Measurements from ENCODE around the gene TMOD1. TPM values are rescaled to one million over a fixed set of nuclear protein-coding genes. Genes with fewer than 3 reads are reported as not detected.

Gene TMOD1
- total and polyA plus RNA-seq, 9 of the 15 experiments (the other 6 are each of a cell fraction or from before 2014, with no cell fraction given): 7.1 to 41.2 (median 14.2) TPM

GRCh38 chr9:97632985-97633858 lies 131.8 kb downstream of the TMOD1 start, which contains the start of the genes NCBP1 and TSTD2 (continued):
- TF ChIP-seq TEAD1 (CRISPR knock-in tag; IDR thresholded peaks at IDR 0.05): peak; percentile 64 to 93; a peak in 3 of 4 replicates
- no peak for TF ChIP-seq TAF15 (IDR thresholded peaks at IDR 0.05; ENCODE audit: low read depth, low read length)
- no peak for TF ChIP-seq SIRT6 (IDR thresholded peaks at IDR 0.05; ENCODE audit: low read depth, low read length)
- TF ChIP-seq ID3 (CRISPR knock-in tag; IDR thresholded peaks at IDR 0.05): no peak
- no peak for TF ChIP-seq ID3 (tag; IDR thresholded peaks at IDR 0.05)
- 0 out of 2 replicates have a peak, but pooled peaks have one; percentile 74 for TF ChIP-seq NR3C1 (CRISPR knock-in tag; IDR thresholded peaks at IDR 0.05)
- peak; percentile 94 to 95 for TF ChIP-seq NRF1 (conservative IDR thresholded peaks at IDR 0.05 in 1 of 2, IDR thresholded peaks at IDR 0.05 in 1 of 2)
- TF ChIP-seq FOXA1 (IDR thresholded peaks at IDR 0.05; ENCODE audit: borderline replicate concordance): no peak
- no peak; the same call in 1 of the 2 replicates for TF ChIP-seq SMARCC2 (IDR thresholded peaks at IDR 0.05; ENCODE audit: low read depth)
- peak; percentile 40; the same call in 1 of the 2 replicates for TF ChIP-seq FOXK1 (CRISPR knock-in tag; IDR thresholded peaks at IDR 0.05; ENCODE audit: borderline replicate concordance)
- peak; percentile 21; the same call in 1 of the 2 replicates for TF ChIP-seq ELF4 (CRISPR knock-in tag; IDR thresholded peaks at IDR 0.05)
- TF ChIP-seq ZNF12 (CRISPR knock-in tag; IDR thresholded peaks at IDR 0.05): no peak; the same call in 1 of the 2 replicates
- TF ChIP-seq, protein P1, sequence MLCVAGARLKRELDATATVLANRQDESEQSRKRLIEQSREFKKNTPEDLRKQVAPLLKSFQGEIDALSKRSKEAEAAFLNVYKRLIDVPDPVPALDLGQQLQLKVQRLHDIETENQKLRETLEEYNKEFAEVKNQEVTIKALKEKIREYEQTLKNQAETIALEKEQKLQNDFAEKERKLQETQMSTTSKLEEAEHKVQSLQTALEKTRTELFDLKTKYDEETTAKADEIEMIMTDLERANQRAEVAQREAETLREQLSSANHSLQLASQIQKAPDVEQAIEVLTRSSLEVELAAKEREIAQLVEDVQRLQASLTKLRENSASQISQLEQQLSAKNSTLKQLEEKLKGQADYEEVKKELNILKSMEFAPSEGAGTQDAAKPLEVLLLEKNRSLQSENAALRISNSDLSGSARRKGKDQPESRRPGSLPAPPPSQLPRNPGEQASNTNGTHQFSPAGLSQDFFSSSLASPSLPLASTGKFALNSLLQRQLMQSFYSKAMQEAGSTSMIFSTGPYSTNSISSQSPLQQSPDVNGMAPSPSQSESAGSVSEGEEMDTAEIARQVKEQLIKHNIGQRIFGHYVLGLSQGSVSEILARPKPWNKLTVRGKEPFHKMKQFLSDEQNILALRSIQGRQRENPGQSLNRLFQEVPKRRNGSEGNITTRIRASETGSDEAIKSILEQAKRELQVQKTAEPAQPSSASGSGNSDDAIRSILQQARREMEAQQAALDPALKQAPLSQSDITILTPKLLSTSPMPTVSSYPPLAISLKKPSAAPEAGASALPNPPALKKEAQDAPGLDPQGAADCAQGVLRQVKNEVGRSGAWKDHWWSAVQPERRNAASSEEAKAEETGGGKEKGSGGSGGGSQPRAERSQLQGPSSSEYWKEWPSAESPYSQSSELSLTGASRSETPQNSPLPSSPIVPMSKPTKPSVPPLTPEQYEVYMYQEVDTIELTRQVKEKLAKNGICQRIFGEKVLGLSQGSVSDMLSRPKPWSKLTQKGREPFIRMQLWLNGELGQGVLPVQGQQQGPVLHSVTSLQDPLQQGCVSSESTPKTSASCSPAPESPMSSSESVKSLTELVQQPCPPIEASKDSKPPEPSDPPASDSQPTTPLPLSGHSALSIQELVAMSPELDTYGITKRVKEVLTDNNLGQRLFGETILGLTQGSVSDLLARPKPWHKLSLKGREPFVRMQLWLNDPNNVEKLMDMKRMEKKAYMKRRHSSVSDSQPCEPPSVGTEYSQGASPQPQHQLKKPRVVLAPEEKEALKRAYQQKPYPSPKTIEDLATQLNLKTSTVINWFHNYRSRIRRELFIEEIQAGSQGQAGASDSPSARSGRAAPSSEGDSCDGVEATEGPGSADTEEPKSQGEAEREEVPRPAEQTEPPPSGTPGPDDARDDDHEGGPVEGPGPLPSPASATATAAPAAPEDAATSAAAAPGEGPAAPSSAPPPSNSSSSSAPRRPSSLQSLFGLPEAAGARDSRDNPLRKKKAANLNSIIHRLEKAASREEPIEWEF (CRISPR knock-in tag; IDR thresholded peaks at IDR 0.05): no peak
- TF ChIP-seq ETS2 (tag; IDR thresholded peaks at IDR 0.05; ENCODE audit: borderline replicate concordance, poor library complexity, severe bottlenecking): no peak
- TF ChIP-seq MTA2 (IDR thresholded peaks at IDR 0.05; ENCODE audit: low read depth): no peak; the same call in 1 of the 2 replicates
- TF ChIP-seq WHSC1 (IDR thresholded peaks at IDR 0.05; ENCODE audit: low read length): no peak

All from K562 (cell line).